ENCODE results near the gene ARPC1B.
A peak's percentile ranks its signal among the peaks of the same experiment; 100 is the strongest.
"Not testable (repeated sequence)": the region's sequence is repeated elsewhere in the genome, so short reads cannot be mapped to it uniquely, and the experiment has no call there.

The ARPC1B gene

DNA sequence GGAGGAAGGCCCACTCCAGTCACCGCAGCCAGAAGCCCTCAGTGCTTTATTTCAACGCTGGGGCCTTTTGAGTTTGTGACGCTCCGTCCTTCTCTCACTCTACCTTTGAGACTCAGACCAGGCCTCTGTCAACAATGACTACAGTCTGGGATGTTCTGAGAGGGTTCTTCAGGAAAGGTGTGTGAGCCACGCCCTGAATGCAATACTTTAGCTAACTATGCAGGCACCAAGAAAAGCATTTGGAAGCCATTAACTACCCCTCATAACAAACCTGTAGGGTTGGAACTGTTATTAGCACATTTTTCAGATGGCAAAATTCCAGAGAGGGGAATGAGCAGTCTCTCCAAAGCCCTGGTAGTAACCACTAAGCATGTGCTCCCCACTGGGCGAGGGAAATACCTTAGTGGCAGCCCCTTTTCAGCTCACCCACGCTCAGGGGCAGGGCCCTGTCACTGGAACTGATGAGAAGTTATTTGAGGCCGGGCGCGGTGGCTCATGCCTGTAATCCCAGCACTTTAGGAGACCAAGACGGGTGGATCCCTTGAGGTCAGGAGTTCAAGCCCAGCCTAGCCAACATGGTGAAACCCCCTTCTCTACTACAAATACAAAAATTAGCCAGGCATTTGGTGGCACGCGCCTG is 5.7 kb upstream of the ARPC1B start:
- DNase-seq = no peak

DNA sequence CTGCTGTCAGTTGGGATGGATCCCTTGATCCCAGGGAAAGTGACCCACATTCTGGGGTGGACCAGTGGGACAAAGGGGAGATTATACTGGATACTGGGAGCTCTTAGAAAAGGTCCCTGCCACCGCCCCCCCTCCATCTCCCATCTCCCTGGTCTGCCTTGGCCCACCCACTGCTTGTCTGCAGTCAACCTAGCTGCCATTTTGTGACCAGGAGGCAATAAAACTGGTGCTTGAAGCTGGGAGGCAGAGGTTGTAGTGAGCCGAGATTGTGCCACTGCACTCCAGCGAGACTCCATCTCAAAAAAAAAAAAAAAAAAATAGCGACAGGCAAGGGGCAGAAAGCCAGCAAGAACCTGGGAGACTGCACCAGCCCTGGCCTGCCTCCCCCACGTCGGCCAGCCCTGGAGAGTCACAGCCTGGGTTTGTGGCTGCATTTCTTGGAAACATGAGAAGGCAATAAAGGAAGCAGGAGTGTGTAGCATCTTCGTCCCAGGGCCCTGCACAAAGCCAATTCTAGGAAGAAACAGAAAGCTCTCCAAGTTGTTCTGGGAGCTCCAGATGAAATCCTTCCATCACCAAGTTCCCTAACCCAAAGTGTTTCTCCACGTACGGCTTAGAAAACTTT is 4.7 kb upstream of the ARPC1B start:
- no peak for DNase-seq

DNA sequence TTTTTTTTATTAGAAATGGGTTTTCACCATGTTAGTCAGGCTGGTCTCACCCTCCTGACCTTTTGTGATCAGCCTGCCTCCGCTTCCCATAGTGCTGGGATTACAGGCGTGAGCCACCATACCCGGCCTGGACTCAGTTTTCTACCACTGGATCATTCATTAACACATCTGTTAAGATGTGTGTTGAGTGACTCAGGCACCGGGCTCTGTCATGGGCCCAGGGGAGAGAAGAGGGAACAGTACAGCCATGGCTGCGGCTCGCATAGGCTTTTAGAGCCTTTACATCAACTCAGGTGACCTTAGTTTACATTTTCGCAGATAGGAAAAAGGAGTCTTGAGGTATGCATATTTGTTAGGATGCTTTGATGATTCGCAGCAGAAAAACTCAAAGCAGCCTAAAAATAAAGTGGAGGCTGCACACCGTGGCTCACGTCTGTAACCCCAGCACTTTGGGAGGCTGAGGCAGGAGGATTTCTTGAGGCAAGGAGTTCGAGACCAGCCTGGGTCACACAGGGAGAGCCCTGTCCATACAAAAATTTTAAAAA is 3.1 kb upstream of the ARPC1B start:
- no peak for DNase-seq

DNA sequence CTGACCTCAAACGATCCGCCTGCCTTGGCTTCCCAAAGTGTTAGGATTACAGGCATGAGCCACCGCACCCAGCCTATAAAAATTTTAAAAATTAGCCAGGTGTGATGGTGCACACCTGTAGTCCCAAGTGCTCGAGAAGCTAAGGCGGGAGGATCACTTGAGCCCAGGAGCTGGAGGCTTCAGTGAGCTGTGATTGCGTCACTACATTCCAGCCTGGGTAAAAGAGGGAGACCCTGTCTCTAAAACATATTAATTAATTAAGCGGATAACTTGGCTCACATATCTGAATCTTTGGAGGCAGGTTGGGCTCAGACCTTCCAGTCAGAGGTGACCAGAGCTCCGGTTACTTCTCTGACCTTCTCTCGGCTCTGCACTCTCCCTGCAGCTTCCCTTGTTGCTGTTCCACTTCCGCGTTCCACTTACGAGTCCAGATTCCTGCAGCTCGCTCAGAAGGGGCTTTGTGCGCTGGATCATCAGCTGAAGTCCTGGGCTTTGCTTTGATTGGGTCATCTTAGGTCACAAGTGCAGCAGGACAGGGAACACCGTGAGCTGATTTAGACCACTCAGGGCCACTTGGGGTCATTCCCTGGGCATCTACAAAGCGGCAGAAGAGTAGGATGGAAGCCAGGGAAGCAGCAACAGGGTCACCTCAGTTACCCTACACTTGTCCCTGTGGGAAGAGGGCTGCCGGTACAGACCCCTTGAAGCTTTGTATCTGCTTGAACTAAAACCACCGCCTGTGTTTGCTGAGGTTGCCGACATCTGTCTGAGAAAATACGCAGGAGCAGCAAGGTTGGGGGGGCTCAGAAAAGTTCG is 2.0 kb upstream of the ARPC1B start:
- DNase-seq = peak in 2 of 4 experiments; percentile 32 to 33

DNA sequence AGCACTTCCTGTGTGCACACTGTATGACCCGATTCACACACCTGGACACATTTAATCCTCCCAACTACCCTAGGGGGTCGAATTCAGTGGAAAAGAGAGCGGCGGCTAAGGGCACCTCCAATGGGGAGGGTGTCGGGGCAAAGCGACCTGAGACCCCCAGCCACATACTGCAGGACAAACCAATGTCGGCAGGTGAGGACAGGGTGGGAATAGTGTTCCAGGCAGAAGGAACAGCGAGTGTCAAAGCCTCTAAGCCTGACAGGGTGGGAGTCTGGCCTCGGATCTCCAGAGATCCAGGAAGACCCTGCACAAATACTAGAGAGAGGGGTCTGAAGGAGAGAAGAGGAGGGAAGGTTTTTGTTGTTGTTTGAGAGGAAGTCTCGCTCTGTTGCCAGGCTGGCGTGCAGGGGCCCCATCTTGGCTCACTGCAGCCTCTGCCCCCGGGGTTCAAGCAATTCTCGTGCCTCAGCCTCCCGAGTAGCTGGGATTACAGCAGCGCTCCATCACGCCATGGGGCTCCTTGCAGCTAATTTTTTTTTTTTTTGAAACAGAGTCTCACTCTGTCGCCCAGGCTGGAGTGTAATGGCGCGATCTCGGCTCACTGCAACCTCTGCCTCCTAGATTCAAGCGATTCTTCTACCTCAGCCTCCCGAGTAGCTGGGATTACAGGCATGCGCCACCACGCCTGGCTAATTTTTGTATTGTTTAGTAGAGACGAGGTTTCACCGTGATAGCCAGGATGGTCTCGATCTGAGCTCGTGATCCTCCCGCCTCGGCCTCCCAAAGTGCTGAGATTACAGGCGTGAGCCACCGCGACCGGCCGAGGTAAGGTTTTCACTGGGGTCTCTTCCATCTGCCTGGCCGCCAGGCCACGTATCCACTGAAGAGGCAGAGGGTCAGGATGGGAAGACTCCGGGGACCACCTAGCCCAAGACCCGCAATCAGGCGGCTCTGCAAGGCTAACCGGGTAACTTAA is 1.2 kb upstream of the ARPC1B start:
- no peak for DNase-seq

DNA sequence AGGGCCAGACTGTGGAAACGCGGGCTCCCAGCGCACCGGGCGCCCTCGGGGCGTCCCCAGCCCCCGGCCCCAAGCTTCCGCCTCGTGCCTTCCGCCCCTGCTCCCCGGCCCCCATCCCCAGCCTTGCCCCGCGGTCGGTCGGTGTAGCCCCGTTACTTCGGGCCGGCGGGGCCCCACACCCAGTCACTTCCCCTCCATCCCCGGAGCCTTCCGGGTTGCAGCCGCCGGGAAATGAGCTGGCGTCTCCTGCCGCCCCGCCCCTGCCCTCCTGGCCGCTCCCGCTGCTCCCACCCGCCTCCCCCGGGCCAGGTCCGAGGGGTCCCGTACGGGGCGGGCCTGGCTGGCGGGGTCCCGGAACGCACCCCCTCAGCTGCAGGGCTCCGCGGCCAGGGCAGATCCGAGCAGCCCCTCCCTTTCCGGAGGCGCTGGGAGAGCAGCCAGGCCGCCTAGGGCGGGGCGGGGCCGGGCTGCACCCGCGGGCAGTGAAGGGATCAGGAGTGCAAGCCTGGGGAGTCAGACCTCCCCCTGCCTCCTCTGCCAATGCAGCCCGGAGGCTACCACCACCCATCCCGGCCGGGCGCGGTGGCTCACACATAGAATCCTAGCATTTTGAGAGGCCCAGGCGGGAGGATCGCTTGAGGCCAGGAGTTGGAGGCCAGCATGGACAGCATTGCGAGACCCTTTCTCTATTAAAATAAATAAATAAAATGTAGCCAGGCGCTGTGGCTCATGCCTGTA is 709 bp downstream of the ARPC1B start:
- DNase-seq = peak; percentile 85 to 93 (median 90)

DNA sequence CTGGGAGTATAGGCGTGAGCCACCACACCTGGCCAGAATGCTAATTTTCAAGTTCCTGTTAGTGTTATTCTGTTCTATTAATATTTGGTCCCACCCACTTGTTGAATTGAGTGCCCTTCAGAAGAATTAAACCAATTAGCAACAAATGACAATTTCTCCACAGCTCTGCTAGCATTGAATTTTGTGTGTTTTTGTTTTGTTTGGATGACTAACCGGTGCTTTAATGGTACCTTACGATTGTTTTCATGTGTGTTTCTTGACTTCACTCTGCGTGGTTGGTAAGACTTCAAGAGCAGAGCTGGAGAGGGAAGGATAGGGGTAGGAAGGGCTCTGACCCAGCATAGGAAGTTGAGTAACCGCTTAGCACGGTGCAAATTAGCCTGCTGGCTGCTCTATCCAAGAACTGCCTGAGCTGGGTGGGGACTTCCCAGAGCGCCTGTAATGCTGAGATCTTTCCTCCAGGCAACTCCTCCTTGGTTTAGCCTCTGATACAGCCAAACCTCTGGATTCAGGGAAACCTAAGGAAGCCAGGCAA is 4.6 kb downstream of the ARPC1B start:
- DNase-seq = peak; percentile 89 to 98 (median 95)

DNA sequence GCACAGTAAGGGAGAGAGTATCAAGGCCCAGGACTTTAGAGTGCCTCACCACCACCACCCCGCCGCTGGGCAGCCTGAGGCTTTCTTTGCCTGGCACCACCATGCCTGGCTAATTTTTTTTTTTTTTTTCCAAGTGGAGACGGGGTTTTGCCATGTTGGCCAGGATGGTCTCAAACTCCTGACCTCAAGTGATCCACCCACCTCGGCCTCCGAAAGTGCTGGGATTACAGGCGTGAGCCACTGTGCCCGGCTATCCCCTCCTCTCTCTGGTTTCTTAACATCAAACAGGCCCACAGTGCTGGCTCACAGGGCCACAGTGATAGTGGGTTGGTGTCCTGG is 5.1 kb downstream of the ARPC1B start:
- not testable (repeated sequence) for DNase-seq

DNA sequence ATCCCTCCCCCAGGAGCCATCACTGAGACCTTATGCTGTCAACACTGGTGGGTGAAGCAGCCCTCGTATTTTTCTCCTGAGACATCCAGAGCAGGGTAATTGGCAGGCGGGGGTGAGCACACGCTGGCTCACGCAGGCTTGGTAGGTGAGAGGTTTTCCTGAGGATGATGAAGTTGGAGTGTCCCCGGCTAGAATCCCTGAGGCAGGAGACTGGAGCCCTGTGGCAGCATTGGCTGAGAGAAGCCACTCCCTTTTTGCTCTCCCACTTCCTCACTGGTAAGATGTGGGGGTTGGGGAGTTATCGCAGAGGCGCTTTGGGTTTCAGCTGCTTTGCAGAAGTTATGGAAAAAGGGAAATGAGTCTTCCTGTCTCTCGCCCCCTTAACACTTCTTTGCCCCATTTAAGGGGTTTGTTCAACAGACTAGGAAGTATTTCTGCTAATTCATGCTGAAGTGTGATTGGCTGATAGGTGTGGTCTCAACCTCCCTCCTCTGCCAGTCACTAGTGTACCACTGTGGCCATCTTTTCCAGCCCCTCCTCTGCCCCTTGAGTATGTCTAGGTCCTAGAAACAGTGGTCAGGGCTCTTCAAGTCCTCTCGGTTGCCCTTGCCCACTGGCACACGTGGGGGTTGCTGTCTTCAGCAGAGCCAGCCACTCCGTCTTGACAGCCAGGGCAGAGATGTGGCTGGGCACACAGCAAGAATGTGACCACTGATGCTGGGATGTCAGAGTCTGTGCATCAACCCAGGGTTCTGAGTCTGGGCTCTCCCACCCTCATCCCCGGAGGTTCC is 5.7 kb downstream of the ARPC1B start:
- DNase-seq = peak; percentile 94 to 99 (median 96)

DNA sequence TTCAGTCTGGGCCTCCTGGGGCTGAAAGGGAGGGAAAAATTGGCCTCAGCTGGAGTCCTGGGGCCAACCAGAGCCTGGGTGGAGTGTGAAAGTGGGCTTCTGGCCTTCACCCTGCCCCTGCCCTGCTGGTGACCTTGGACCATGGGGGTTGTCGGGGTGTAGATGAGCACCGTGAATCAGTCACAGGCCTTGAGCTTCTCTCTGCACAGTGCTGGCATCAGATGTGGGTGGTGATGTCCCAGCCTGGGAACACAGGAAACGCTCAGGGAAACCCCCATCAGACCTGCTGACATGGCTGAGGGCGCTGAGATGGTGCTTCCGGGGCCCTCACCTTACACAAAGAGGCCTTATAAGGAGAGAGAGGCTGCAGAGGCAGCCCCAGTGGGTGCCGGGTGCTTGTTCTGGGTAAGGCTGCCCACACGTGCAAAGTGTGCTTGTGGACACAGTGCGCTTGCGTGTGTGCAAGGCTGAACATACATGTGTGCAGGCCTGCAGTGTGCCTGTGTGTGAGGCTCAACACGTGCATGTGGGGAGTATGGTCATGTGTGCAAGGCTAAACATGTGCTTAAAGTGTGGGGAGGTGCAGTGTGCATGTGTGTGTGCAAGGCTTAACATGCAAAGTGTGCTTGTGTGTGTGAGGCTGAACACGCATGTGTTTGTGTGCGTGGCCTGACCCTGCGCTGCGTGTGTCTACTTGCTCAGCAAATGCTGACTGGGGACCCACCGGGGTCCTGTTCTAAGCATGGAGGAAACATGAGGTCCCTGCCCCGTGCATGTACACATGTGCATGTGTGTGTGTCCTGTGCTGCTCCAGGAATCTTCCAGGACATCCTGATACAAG is 6.5 kb downstream of the ARPC1B start:
- peak; percentile 86 to 95 (median 94) for DNase-seq

DNA sequence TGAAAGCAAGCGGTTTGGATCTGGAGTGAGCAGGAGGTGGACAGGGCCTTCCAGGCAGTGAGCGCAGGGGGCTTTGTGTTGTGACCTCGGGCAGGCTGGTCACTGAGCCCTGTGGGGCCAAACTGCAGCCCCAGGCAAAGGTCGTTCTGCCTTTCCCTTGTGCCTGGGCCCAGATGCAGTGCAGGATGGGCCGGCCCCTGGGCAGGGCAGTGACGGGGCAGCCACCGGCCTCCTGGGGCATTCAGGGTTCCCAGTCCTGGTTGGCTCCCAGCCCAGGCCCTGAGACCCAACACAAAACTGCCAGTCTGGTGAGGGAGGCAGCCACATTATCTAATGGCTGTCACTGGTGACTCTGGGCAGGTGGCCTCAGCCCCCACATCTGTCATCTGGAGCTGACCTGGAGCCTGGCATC is 7.1 kb downstream of the ARPC1B start:
- DNase-seq = no peak

DNA sequence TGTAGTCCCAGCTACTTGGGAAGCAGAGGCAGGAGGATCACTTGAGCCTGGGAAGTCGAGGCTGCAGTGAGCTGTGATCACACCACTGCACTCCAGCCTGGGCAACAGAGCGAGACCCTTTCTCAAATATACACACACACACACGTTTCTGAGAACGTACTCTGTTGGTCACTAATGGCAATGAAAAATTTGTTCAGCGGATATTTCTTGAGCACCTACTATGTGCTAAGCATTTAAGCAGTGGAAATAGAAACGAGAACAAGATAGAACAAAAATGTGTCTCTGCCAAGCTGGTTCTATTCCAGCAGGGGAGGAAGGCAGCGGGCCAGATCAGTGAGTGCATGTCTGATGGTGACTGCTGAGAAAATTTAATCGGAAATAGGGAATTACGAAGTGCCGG is 8.7 kb downstream of the ARPC1B start:
- DNase-seq = no peak

DNA sequence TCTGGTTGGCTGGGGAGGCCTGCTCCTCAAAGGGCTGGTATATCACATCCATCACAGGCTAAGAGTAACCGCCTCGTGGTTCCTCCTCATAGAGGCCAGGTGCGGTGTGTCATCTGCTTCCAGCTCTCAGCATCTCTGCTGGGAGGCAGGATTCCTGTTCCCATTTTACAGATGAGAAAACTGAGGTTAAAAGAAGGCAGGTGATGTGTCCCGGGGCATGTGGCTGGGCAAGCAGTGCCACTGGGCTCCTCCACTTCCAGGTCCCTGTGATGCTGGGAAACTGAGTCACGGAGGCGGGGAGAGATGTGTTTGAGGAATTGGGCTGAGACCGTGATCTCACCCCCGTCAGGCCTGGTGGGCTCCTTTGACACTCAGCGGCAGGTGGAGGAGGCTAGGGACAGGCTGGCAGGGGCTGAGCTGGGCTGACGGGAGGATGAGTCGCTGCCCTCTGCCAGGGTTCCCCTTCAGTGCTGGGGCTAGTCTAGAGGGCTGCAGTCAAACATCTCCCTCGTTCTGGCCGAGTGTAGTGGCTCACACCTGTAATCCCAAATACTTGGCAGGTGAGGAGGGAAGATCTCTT is 9.4 kb downstream of the ARPC1B start:
- no peak for DNase-seq

DNA sequence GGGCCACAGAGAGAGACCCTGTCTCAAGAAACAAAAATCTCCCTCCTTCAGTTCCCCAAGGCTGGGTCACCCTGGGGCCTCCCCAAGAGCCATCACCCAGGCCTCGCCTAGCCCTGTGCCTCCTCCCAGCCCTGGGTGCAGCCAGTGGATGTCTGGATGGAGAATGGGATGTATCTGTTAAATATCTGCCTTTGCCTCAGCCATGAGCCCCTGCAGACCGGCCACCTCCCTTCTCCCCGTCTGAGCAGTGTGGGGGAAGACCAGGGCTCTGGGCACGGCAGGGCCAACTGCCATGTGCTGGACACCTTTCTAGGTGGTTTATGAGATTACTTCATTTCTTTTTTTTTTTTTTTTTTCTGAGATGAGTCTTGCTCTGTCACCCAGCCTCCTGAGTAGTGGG is 10.0 kb downstream of the ARPC1B start:
- no peak for DNase-seq

DNA sequence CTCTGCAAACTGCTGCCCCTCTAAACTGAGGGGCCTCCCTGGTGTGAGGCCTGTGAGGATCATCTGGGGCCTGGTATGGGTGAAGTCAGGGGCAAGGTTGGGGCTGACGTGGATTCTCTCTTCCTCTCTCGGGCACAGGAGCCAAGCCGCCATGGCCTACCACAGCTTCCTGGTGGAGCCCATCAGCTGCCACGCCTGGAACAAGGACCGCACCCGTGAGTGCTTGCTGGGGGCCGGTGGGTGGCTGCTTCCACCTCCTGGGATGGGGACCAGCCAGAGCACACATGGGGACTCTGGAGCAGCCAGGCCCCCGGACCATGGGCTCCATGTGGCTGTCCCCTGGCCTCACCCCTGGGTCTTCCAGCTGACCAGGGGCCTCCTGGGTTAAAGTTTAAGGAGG is 11.0 kb downstream of the ARPC1B start:
- peak in 3 of 4 experiments; percentile 48 to 64 (median 53) for DNase-seq

DNA sequence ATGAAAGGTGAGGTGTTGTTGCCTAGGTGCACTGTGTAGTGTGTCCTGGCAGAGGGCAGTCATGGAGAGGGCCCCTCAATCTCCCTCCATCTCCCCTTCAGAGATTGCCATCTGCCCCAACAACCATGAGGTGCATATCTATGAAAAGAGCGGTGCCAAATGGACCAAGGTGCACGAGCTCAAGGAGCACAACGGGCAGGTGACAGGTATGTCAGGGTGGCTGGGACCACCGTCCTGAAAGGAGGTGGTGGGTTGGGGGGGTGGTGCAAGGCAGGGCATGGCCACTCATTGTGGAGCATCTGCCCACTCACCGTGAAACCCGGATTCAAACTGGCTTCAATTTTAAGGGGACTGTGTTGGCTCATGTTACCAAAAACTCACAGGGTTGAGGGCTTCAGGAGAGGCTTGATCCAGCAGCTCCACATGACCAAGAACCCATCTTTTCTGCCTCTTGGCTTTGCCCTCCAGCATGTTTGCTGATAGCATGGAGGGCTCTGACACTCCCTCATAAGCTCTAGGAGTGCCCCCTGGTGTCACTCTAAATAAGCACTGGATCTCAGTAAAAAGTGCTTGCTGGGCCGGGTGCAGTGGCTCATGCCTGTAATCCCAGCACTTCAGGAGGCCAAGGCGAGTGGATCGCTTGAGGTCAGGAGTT is 12.2 kb downstream of the ARPC1B start:
- DNase-seq = peak; percentile 60 to 76 (median 71)

DNA sequence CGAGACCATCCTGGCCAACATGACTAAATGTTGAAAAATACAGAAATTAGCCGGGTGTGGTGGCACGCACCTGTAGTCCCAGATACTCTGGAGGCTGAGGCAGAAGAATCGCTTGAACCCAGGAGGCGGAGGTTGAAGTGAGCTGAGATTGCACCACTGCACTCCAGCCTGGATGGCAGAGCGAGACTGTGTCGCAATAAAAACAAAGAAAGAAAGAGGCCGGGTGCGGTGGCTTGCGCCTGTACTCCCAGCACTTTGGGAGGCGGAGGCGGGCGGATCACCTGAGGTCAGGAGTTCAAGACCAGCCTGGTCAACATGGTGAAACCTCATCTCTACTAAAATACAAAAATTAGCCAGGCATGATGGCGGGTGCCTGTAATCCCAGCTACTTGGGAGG is 12.7 kb downstream of the ARPC1B start:
- peak in 1 of 4 experiments; percentile 37 for DNase-seq

DNA sequence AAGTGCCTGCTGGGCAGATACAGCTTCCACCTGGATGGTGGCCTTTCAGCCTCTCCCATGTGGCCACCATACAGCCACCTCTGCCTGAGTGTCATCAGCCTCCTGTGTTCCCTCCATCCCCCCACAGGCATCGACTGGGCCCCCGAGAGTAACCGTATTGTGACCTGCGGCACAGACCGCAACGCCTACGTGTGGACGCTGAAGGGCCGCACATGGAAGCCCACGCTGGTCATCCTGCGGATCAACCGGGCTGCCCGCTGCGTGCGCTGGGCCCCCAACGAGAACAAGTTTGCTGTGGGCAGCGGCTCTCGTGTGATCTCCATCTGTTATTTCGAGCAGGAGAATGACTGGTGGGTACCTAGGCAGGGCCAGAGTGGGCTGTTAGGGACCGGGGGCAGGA is 13.4 kb downstream of the ARPC1B start:
- no peak for DNase-seq

DNA sequence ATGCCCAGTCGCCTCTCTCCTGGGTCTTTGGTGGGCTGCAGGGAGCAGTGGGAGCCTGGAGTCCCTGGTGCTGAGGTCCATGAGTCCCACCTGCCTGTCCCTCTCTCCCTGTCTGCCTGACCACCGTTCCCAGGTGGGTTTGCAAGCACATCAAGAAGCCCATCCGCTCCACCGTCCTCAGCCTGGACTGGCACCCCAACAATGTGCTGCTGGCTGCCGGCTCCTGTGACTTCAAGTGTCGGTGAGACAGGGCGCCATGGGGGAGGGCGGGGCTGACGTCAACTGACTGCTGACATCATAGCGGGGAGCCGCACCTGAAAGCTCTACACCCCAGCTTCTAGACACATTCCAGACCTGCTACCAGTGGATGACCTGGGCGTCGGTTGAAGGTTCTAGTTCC is 15.2 kb downstream of the ARPC1B start:
- no peak for DNase-seq

Measured in suppressor macrophage (primary cell).